Hematopoietic multipotent progenitor cell treated with erythropoietin and hydrocortisone succinate and interleukin-3 and kit ligand, for 15 days (in vitro differentiated cells): ENCODE data around the gene TACC2.
"Not testable (repeated sequence)": the region's sequence is repeated elsewhere in the genome, so short reads cannot be mapped to it uniquely, and the experiment has no call there.

Experiments used
- DNase-seq: peaks from one replicate; pipeline ENCODE4 v3.0.0-alpha.2; 2015; ENCODE audit warnings: low spot score

TACC2 gene, protein sequence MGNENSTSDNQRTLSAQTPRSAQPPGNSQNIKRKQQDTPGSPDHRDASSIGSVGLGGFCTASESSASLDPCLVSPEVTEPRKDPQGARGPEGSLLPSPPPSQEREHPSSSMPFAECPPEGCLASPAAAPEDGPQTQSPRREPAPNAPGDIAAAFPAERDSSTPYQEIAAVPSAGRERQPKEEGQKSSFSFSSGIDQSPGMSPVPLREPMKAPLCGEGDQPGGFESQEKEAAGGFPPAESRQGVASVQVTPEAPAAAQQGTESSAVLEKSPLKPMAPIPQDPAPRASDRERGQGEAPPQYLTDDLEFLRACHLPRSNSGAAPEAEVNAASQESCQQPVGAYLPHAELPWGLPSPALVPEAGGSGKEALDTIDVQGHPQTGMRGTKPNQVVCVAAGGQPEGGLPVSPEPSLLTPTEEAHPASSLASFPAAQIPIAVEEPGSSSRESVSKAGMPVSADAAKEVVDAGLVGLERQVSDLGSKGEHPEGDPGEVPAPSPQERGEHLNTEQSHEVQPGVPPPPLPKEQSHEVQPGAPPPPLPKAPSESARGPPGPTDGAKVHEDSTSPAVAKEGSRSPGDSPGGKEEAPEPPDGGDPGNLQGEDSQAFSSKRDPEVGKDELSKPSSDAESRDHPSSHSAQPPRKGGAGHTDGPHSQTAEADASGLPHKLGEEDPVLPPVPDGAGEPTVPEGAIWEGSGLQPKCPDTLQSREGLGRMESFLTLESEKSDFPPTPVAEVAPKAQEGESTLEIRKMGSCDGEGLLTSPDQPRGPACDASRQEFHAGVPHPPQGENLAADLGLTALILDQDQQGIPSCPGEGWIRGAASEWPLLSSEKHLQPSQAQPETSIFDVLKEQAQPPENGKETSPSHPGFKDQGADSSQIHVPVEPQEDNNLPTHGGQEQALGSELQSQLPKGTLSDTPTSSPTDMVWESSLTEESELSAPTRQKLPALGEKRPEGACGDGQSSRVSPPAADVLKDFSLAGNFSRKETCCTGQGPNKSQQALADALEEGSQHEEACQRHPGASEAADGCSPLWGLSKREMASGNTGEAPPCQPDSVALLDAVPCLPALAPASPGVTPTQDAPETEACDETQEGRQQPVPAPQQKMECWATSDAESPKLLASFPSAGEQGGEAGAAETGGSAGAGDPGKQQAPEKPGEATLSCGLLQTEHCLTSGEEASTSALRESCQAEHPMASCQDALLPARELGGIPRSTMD (N-terminal part only)

GRCh38 chr10:121988361-121989324 is at the start of gene TACC2:
Gene TACC2, plus strand, starts transcription at chr10:121989163. Its CDS starts 32,819 bp downstream, at chr10:122021982.
- DNase-seq = no peak

DNA sequence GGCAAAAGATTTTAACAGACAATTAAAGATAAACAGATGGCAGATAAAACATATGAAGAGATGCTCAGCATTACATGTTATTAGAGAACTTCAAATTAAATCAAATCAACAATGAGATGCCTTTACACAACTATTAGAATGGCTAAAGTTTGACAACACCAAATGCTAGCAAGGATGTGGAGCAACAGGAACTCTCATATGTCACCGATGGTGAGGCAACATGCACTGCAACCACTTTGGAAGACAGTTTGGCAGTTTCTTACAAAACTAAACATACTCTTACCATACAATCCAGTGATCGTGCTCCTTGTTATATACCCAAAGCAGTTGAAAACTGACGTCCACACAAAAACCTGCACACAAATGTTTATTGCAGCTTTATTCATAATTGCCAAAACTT is 47.4 kb upstream of the TACC2 start:
- DNase-seq = no peak

GRCh38 chr10:121942749-121943416 is 46.1 kb upstream of the TACC2 start:
- DNase-seq = no peak

- no peak for DNase-seq
These were observed 41.3 kb upstream of the TACC2 start for GRCh38 chr10:121947343-121948330.

GRCh38 chr10:121949049-121949448 is 39.9 kb upstream of the TACC2 start:
- no peak for DNase-seq

GRCh38 chr10:121949451-121949850 is 39.5 kb upstream of the TACC2 start:
- no peak for DNase-seq

DNA sequence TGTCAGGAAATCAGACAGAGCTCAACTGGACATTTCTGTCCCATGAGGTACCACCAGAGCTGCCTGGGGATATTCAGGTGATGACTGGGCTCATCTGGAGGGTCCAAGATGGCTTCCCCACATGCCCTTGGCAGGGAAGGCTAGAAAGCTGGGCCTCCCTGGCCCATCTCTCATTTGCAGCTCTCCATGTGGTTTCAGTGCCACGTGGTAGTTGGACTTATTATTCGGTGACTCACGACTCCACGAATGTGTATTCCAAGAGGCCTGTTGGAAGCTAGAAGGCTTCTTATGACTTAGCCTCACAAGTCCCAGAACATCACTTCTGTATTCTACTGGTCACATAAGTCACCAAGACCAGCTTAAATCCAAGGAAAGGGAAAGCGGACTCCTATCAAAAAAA is 36.7 kb upstream of the TACC2 start:
- DNase-seq = no peak

GRCh38 chr10:121956111-121957061 is 32.6 kb upstream of the TACC2 start:
- DNase-seq = no peak

DNA sequence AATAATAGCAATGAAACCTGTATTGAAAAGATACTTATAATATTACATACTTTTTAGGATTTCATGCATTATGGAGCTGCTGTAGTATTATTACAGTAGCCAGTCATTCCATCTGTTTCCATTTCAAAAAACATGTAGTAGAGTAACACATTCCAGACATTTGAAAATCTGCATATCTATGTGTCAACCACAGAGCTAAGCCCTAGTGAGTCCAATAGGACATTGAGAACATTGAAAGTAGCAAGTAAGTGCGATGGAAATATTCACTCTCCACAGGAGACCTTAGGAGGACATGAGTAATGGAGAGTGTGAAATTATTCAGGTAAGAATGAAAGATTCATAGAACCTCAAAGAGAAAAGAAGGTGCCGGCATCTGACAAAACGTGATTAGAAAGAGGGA is 29.3 kb upstream of the TACC2 start:
- no peak for DNase-seq

DNA sequence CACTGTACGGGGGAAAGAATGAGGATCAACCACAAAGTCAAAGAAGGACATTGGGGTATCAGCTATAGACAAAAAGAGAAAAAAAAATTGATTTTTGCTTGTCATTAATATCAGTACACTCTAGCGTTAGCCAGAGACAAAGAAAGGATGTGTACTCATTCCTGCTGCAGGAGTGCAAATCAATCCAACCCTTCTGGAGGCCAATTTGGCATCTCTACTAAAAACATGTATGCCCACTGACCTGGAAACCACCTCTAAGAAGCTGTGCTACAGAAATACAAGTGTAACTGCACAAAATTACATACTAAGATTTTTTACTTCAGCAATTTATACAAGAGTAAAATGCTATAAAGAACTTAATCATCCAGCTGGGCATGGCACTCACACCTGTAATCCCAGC is 27.5 kb upstream of the TACC2 start:
- no peak for DNase-seq

GRCh38 chr10:121965996-121966395 is 23.0 kb upstream of the TACC2 start:
- DNase-seq = no peak

- DNase-seq = not testable (repeated sequence)
These were observed 19.9 kb upstream of the TACC2 start for GRCh38 chr10:121969086-121969485.

DNA sequence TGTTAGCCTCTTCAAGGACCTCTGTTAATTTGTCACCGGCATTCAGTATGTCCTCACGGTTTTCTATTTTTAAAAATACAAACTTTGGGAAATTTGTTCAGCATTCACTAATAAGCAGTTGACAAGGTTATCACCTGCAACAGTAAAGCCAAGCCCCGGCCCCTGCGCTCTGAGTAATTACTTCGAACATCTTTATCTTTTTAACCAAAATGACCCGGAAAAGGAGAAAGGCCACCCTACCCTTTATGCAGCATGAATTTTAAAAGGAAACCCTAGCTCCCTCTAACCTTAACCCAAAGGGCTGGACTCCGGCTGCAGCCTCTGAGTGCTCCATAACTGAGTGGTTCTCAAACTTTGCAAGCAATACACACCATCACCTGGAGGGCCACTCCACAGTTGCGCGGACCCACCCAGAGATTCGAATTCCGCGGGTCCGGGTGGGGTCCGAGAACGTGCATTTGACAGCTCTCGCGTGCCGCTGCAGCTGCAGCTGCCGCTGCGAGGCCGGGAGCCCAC is 14.9 kb upstream of the TACC2 start:
- no peak for DNase-seq

- peak; percentile 56 for DNase-seq
These were observed 14.2 kb upstream of the TACC2 start, which contains the start of gene NSMCE4A for GRCh38 chr10:121974535-121975294. Gene NSMCE4A, minus strand, starts transcription at chr10:121975217. Its CDS starts 52 bp downstream, at chr10:121975165.

GRCh38 chr10:121975295-121976086 is 13.5 kb upstream of the TACC2 start:
- DNase-seq = no peak

GRCh38 chr10:121976607-121977006 is 12.4 kb upstream of the TACC2 start:
- no peak for DNase-seq
